IPS-18a (cell line): ENCODE results near the gene PPCDC.
A peak's percentile ranks its signal among the peaks of the same experiment; 100 is the strongest.

Source experiments
- H3K27ac ChIP-seq: one replicate; pipeline ENCODE4 v1.5.1; 2013; ENCODE audit warnings: low read length
- H3K27me3 ChIP-seq: one replicate; pipeline ENCODE4 v1.6.1; 2013; ENCODE audit warnings: mild to moderate bottlenecking, low read length; ENCODE audit not compliant: control insufficient read depth, insufficient read depth
- H3K36me3 ChIP-seq: one replicate; pipeline ENCODE4 v1.6.1; 2013; ENCODE audit warnings: low read depth, low read length; ENCODE audit not compliant: control insufficient read depth
- H3K4me1 ChIP-seq: one replicate; pipeline ENCODE4 v1.6.1; 2013; ENCODE audit warnings: low read depth, low read length; ENCODE audit not compliant: control insufficient read depth
- H3K4me3 ChIP-seq: one replicate; pipeline ENCODE4 v1.5.1; 2013; ENCODE audit warnings: low read length
- H3K9ac ChIP-seq: one replicate; pipeline ENCODE4 v1.6.1; 2013; ENCODE audit warnings: mild to moderate bottlenecking, low read length, moderate library complexity
- H3K9me3 ChIP-seq: one replicate; pipeline ENCODE4 v1.6.1; 2013; ENCODE audit warnings: low read depth, low read length; ENCODE audit not compliant: control insufficient read depth

PPCDC gene

GRCh38 chr15:75019916-75020315 lies 3.5 kb upstream of the PPCDC start:
- no peaks in the 10 kb centered on the region for H3K9me3 ChIP-seq
- peaks cover 20% of the 10 kb centered on the region for H3K36me3 ChIP-seq
- no peak overlapping the region for H3K4me3 ChIP-seq
- H3K4me1 ChIP-seq, result peaks cover 3% of the 10 kb centered on the region
- no peak overlapping the region for H3K9ac ChIP-seq
- no peaks in the 10 kb centered on the region for H3K27me3 ChIP-seq
- H3K27ac ChIP-seq, result no peak overlapping the region

GRCh38 chr15:75021341-75021740 lies 2.0 kb upstream of the PPCDC start:
- Histone ChIP-seq H3K27me3 (no peaks in the 10 kb centered on the region), H3K4me3 (no peak overlapping the region), H3K9me3 (no peaks in the 10 kb centered on the region), H3K27ac (no peak overlapping the region), H3K9ac (no peak overlapping the region), H3K36me3 (peaks cover 24% of the 10 kb centered on the region), H3K4me1 (peaks cover 3% of the 10 kb centered on the region)

DNA sequence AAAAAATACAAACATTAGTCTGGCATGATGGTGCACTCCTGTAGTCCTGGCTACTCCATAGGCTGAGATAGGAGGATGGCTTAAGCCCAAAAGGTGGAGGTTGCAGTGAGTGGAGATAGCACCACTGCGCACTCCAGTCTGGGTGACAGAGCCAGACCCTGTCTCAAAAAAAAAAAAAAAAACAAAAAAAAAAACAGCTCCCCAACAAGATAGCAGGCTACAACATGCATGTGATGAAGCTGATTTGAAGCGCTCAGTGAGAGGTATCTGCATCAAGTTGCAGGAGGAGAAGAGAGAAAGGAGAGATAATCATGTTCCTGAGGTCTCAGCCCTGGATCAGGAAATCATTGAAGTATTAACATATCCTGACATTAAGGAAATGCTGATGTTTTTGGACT lies 608 bp upstream of the PPCDC start:
- Histone ChIP-seq H3K27me3 (no peaks in the 10 kb centered on the region), H3K27ac (no peak overlapping the region), H3K4me3 (no peak overlapping the region), H3K9ac (peak overlapping the region; percentile 98), H3K4me1 (peaks cover 3% of the 10 kb centered on the region), H3K9me3 (no peaks in the 10 kb centered on the region), H3K36me3 (peaks cover 20% of the 10 kb centered on the region)

DNA sequence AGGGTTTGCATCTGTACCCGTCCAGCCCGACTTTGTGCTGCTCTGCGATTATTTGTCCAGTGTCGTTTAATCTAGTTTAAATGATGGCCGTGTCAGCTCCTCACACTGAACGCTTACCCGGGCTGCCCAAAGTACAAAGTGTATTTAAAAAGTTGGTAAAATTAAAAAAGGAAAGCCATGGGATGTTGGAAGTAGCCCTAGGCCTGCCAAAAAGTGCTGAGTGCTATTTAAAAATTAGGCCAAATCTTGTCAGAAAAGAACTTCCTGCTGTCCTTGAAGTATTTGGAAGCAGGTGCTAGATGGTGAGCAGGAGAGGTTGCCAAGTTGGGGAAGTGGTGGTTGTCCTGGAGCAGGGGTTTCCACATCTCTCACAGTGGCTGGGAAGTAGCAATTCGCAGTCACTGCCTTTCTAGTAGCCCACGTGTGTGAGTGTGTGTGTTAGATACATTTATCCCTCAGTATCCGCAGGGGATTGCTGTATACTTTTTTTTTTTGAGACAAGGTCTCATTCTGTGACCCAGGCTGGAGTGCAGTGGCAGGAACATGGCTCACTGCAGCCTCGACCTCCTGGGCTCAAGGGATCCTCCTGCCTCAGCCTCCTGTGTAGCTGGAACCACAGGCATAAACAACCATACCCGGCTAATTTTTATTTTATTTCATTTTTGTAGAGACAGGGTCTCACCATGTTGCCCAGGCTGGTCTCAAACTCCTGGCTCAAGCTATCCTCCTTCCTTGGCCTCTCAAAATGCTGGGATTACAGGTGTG lies 664 bp downstream of the PPCDC start:
- no peaks in the 10 kb centered on the region for H3K9me3 ChIP-seq
- peak overlapping the region; percentile 97 for H3K27ac ChIP-seq
- H3K9ac ChIP-seq, result peak overlapping the region; percentile 98
- no peaks in the 10 kb centered on the region for H3K27me3 ChIP-seq
- peaks cover 3% of the 10 kb centered on the region for H3K4me1 ChIP-seq
- H3K36me3 ChIP-seq, result peaks cover 10% of the 10 kb centered on the region
- peak overlapping the region; percentile 94 for H3K4me3 ChIP-seq

DNA sequence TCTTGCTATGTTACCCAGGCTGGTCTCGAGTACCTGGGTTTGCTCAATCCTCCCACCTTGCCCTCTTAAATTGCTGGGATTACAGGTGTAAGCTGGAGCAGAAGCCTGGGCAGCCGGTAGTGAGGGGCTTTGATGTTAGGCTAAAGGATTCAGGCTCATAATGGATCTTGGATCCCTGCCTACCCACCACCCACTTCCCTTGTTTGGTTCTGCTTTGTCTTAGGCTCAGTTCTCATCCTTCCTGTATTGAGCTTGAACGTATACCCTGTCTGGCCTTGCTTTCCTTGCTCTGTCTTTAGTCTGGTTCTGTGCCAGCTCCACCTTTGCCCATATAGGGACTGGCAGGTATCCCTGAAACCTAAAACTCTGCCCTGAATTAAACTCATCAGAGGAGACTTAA lies 1.7 kb downstream of the PPCDC start:
- H3K4me3 ChIP-seq, result no peak overlapping the region
- H3K27ac ChIP-seq, result no peak overlapping the region
- H3K9ac ChIP-seq, result no peak overlapping the region

GRCh38 chr15:75025548-75026260 lies 2.3 kb downstream of the PPCDC start:
- Histone ChIP-seq H3K9me3 (no peaks in the 10 kb centered on the region), H3K27me3 (no peaks in the 10 kb centered on the region), H3K4me3 (no peak overlapping the region), H3K4me1 (peaks cover 8% of the 10 kb centered on the region), H3K36me3 (peaks cover 5% of the 10 kb centered on the region), H3K27ac (no peak overlapping the region), H3K9ac (no peak overlapping the region)

More for the DNA sequence above, 1.7 kb downstream of the PPCDC start:
- Histone ChIP-seq H3K4me1 (peaks cover 8% of the 10 kb centered on the region), H3K36me3 (peaks cover 5% of the 10 kb centered on the region), H3K27me3 (no peaks in the 10 kb centered on the region), H3K9me3 (no peaks in the 10 kb centered on the region)

GRCh38 chr15:75027551-75027950 lies 4.2 kb downstream of the PPCDC start:
- no peaks in the 10 kb centered on the region for H3K9me3 ChIP-seq
- no peak overlapping the region for H3K27ac ChIP-seq
- H3K4me3 ChIP-seq, result no peak overlapping the region
- H3K4me1 ChIP-seq, result peaks cover 8% of the 10 kb centered on the region
- no peak overlapping the region for H3K9ac ChIP-seq
- peaks cover 5% of the 10 kb centered on the region for H3K36me3 ChIP-seq
- H3K27me3 ChIP-seq, result no peaks in the 10 kb centered on the region

DNA sequence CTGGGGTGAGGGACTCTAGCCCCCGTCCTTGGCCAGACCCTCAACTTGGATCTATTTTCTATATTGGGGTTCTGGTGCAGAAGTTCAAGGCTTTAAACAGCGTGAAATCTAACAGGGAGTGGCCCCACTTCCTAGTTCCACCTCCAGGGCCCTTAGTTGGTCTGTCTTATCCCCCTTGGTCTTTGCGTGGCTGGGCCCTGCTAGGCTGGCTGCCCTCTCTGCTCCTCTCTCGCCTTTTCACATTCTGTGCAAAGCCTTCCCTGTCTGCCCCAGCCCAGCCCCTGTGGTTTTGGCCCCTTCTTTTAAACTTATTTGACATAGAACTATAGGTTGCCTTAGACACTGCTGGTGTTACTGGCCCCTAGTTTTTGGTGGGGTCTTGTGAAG lies 5.6 kb downstream of the PPCDC start:
- H3K36me3 ChIP-seq, result peaks cover 5% of the 10 kb centered on the region
- no peaks in the 10 kb centered on the region for H3K9me3 ChIP-seq
- H3K4me1 ChIP-seq, result peaks cover 5% of the 10 kb centered on the region
- no peak overlapping the region for H3K27ac ChIP-seq
- H3K4me3 ChIP-seq, result no peak overlapping the region
- no peaks in the 10 kb centered on the region for H3K27me3 ChIP-seq
- H3K9ac ChIP-seq, result no peak overlapping the region

DNA sequence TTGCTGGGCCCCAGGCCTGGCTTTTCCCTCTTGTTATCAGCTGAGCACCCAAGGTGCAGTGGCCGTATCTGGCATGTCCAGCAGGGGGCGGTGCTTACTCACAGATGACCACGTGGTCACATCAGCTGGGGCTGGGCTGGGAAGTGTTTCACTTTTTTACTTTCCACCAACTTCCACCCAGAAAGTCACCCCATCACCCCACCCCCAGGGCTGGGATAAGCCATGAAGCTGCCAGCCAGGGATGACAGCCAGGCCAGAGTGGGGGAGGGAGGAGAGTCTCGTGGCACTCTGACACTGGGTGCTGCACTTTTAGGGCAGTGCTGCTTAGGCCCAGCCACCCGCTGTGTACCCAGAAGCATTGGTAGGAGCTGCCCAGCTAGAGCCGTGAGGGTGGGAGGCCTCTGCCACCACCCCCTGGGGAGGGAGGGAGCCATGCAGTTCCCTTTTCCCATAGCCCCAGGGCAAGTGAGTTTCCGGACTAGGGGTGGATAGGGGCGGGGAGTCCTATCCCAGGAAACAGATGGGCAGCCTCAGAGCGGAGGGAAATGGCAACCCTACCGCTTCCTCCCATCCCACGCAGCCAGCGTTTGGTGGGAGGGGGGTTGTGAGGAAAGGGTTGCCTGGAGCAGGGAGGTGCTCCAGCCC lies 6.1 kb downstream of the PPCDC start:
- Histone ChIP-seq H3K36me3 (peaks cover 5% of the 10 kb centered on the region), H3K27ac (no peak overlapping the region), H3K4me3 (no peak overlapping the region), H3K9ac (no peak overlapping the region), H3K27me3 (no peaks in the 10 kb centered on the region), H3K9me3 (no peaks in the 10 kb centered on the region), H3K4me1 (peaks cover 5% of the 10 kb centered on the region)

DNA sequence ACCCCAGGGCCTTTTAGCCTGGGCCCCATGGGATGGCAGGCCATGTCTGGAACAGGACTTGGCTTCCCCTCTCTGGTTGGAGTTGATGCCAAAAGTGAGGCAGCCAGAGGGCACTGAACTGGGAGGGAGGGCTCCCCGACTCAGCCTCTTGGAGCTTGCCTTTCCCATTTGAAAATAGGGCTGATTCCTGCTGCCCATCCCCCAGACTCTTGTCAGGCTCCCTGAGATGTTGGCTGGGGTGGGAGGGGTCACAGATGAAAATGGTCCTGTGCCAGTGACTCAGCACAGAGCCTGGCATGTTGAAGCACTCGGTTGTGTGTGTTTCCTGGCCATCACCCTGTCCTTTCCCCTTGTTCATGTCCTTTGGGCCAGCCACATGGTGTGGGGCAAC lies 6.6 kb downstream of the PPCDC start:
- Histone ChIP-seq H3K9me3 (no peaks in the 10 kb centered on the region), H3K9ac (no peak overlapping the region), H3K27ac (no peak overlapping the region), H3K4me3 (no peak overlapping the region), H3K27me3 (no peaks in the 10 kb centered on the region), H3K36me3 (peaks cover 5% of the 10 kb centered on the region), H3K4me1 (peaks cover 5% of the 10 kb centered on the region)

DNA sequence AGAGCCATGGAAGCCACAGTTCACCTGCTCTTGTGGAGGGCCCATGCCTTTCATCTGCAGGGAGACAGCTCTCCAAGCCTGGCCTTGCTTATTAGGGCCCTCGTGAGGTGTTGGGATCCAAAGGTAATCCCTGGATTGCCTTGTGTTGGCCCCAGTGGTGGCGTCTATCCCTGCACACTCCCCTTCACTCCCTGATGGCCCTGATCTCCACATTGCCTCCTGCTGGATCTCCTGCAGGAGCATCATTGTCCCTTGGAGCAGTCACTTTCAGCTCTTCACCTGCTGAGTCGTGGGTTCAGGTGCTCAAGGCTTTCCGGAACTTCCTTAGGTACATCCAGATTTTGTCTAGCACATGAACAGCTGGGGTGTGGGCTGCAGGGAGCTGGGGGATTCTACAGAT lies 7.0 kb downstream of the PPCDC start:
- H3K27ac ChIP-seq, result no peak overlapping the region

More for the DNA sequence above, 7.0 kb downstream of the PPCDC start:
- Histone ChIP-seq H3K9ac (no peak overlapping the region), H3K4me1 (peaks cover 5% of the 10 kb centered on the region), H3K9me3 (no peaks in the 10 kb centered on the region), H3K36me3 (peaks cover 5% of the 10 kb centered on the region), H3K27me3 (no peaks in the 10 kb centered on the region), H3K4me3 (no peak overlapping the region)
